ENCODE results near the gene NSUN2. TPM values are rescaled to one million over a fixed set of nuclear protein-coding genes. Genes with fewer than 3 reads are reported as not detected.

The NSUN2 gene
- total and polyA plus RNA-seq, 2 experiments from 2014 or later: 65.4 to 112 TPM

DNA sequence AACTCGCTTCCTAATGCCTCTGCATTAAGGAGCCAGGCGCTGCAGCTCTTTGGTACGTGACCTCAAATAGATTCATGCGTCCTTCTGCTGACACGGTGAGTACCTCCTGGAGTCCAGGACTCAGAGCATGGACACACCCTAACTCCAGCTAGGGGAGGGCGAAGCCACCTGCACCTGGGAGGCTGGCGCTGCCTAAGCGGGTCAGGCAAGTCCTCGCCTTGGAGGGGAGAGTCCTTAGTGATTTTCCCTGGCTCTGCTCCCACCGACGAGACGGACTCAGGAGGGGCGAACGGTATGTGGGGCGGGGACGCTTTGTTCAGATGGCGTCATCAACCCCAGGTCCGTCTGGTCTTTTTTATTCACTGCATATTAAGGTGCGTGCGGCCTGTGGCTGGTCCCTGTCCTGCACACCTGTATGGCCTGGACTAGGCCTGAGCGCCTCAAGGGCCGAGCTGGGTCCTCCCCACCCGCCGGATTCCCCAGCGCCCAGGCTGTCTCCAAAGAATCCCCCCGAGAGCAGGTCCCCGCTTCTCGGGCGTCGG is 50.3 kb downstream of the NSUN2 start:
- peaks cover 6% of the 10 kb centered on the region; the same call in 1 of the 2 replicates for H3K4me1 ChIP-seq (ENCODE audit: insufficient read depth)
- no peaks in the 10 kb centered on the region for H3K36me3 Mint-ChIP-seq (ENCODE audit: low read depth)
- no peaks in the 10 kb centered on the region for H3K9me2 ChIP-seq (ENCODE audit: insufficient read depth)
- H3K27me3 ChIP-seq (ENCODE audit: insufficient read depth): peaks cover 28% of the 10 kb centered on the region
- no peak overlapping the region for H3K27ac Mint-ChIP-seq
- no peaks in the 10 kb centered on the region for H3K79me2 ChIP-seq (replicated peaks; ENCODE audit: insufficient read depth)
- peak overlapping the region; percentile 94 for H2AFZ ChIP-seq
- peaks cover 8% of the 10 kb centered on the region for H3K4me1 Mint-ChIP-seq
- no peaks in the 10 kb centered on the region for H3F3A ChIP-seq (replicated peaks; ENCODE audit: low read depth)
- peaks cover 23% of the 10 kb centered on the region for H3K27me3 Mint-ChIP-seq (ENCODE audit: insufficient read depth, low read depth, poor library complexity)
- no peaks in the 10 kb centered on the region for H3K36me3 ChIP-seq (ENCODE audit: insufficient read depth)
- H3K4me2 ChIP-seq: peak overlapping the region; percentile 84
- DNase-seq (ENCODE audit: low spot score): no peak
- no peaks in the 10 kb centered on the region for H4K20me1 ChIP-seq (replicated peaks; ENCODE audit: insufficient read depth)
- TF ChIP-seq JUNB (IDR thresholded peaks at IDR 0.05; ENCODE audit: unreplicated experiment) (no peak), POLR2AphosphoS5 (IDR thresholded peaks at IDR 0.05; ENCODE audit: low read depth) (no peak), EZH2phosphoT487 (IDR thresholded peaks at IDR 0.05; ENCODE audit: unreplicated experiment) (no peak), STAT1 (IDR thresholded peaks at IDR 0.05; ENCODE audit: unreplicated experiment) (no peak), NANOG (IDR thresholded peaks at IDR 0.05; ENCODE audit: borderline replicate concordance) (no peak), CREB1 (CRISPR knock-in tag; IDR thresholded peaks at IDR 0.05; ENCODE audit: low read depth) (no peak), ZNF114 (CRISPR knock-in tag; IDR thresholded peaks at IDR 0.05) (no peak), ZNF331 (CRISPR knock-in tag; IDR thresholded peaks at IDR 0.05; ENCODE audit: low read depth) (no peak), EZH2 (IDR thresholded peaks at IDR 0.05; ENCODE audit: low read depth, unreplicated experiment) (no peak)
- TF ChIP-seq, protein P1, sequence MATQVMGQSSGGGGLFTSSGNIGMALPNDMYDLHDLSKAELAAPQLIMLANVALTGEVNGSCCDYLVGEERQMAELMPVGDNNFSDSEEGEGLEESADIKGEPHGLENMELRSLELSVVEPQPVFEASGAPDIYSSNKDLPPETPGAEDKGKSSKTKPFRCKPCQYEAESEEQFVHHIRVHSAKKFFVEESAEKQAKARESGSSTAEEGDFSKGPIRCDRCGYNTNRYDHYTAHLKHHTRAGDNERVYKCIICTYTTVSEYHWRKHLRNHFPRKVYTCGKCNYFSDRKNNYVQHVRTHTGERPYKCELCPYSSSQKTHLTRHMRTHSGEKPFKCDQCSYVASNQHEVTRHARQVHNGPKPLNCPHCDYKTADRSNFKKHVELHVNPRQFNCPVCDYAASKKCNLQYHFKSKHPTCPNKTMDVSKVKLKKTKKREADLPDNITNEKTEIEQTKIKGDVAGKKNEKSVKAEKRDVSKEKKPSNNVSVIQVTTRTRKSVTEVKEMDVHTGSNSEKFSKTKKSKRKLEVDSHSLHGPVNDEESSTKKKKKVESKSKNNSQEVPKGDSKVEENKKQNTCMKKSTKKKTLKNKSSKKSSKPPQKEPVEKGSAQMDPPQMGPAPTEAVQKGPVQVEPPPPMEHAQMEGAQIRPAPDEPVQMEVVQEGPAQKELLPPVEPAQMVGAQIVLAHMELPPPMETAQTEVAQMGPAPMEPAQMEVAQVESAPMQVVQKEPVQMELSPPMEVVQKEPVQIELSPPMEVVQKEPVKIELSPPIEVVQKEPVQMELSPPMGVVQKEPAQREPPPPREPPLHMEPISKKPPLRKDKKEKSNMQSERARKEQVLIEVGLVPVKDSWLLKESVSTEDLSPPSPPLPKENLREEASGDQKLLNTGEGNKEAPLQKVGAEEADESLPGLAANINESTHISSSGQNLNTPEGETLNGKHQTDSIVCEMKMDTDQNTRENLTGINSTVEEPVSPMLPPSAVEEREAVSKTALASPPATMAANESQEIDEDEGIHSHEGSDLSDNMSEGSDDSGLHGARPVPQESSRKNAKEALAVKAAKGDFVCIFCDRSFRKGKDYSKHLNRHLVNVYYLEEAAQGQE (IDR thresholded peaks at IDR 0.05; ENCODE audit: unreplicated experiment): no peak
- TF ChIP-seq, protein P2, sequence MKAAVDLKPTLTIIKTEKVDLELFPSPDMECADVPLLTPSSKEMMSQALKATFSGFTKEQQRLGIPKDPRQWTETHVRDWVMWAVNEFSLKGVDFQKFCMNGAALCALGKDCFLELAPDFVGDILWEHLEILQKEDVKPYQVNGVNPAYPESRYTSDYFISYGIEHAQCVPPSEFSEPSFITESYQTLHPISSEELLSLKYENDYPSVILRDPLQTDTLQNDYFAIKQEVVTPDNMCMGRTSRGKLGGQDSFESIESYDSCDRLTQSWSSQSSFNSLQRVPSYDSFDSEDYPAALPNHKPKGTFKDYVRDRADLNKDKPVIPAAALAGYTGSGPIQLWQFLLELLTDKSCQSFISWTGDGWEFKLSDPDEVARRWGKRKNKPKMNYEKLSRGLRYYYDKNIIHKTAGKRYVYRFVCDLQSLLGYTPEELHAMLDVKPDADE (IDR thresholded peaks at IDR 0.05): no peak
- TF ChIP-seq, protein P3, sequence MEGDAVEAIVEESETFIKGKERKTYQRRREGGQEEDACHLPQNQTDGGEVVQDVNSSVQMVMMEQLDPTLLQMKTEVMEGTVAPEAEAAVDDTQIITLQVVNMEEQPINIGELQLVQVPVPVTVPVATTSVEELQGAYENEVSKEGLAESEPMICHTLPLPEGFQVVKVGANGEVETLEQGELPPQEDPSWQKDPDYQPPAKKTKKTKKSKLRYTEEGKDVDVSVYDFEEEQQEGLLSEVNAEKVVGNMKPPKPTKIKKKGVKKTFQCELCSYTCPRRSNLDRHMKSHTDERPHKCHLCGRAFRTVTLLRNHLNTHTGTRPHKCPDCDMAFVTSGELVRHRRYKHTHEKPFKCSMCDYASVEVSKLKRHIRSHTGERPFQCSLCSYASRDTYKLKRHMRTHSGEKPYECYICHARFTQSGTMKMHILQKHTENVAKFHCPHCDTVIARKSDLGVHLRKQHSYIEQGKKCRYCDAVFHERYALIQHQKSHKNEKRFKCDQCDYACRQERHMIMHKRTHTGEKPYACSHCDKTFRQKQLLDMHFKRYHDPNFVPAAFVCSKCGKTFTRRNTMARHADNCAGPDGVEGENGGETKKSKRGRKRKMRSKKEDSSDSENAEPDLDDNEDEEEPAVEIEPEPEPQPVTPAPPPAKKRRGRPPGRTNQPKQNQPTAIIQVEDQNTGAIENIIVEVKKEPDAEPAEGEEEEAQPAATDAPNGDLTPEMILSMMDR (conservative IDR thresholded peaks at IDR 0.05; ENCODE audit: low read depth in 2 of 2): no peak
- TF ChIP-seq, protein P4, sequence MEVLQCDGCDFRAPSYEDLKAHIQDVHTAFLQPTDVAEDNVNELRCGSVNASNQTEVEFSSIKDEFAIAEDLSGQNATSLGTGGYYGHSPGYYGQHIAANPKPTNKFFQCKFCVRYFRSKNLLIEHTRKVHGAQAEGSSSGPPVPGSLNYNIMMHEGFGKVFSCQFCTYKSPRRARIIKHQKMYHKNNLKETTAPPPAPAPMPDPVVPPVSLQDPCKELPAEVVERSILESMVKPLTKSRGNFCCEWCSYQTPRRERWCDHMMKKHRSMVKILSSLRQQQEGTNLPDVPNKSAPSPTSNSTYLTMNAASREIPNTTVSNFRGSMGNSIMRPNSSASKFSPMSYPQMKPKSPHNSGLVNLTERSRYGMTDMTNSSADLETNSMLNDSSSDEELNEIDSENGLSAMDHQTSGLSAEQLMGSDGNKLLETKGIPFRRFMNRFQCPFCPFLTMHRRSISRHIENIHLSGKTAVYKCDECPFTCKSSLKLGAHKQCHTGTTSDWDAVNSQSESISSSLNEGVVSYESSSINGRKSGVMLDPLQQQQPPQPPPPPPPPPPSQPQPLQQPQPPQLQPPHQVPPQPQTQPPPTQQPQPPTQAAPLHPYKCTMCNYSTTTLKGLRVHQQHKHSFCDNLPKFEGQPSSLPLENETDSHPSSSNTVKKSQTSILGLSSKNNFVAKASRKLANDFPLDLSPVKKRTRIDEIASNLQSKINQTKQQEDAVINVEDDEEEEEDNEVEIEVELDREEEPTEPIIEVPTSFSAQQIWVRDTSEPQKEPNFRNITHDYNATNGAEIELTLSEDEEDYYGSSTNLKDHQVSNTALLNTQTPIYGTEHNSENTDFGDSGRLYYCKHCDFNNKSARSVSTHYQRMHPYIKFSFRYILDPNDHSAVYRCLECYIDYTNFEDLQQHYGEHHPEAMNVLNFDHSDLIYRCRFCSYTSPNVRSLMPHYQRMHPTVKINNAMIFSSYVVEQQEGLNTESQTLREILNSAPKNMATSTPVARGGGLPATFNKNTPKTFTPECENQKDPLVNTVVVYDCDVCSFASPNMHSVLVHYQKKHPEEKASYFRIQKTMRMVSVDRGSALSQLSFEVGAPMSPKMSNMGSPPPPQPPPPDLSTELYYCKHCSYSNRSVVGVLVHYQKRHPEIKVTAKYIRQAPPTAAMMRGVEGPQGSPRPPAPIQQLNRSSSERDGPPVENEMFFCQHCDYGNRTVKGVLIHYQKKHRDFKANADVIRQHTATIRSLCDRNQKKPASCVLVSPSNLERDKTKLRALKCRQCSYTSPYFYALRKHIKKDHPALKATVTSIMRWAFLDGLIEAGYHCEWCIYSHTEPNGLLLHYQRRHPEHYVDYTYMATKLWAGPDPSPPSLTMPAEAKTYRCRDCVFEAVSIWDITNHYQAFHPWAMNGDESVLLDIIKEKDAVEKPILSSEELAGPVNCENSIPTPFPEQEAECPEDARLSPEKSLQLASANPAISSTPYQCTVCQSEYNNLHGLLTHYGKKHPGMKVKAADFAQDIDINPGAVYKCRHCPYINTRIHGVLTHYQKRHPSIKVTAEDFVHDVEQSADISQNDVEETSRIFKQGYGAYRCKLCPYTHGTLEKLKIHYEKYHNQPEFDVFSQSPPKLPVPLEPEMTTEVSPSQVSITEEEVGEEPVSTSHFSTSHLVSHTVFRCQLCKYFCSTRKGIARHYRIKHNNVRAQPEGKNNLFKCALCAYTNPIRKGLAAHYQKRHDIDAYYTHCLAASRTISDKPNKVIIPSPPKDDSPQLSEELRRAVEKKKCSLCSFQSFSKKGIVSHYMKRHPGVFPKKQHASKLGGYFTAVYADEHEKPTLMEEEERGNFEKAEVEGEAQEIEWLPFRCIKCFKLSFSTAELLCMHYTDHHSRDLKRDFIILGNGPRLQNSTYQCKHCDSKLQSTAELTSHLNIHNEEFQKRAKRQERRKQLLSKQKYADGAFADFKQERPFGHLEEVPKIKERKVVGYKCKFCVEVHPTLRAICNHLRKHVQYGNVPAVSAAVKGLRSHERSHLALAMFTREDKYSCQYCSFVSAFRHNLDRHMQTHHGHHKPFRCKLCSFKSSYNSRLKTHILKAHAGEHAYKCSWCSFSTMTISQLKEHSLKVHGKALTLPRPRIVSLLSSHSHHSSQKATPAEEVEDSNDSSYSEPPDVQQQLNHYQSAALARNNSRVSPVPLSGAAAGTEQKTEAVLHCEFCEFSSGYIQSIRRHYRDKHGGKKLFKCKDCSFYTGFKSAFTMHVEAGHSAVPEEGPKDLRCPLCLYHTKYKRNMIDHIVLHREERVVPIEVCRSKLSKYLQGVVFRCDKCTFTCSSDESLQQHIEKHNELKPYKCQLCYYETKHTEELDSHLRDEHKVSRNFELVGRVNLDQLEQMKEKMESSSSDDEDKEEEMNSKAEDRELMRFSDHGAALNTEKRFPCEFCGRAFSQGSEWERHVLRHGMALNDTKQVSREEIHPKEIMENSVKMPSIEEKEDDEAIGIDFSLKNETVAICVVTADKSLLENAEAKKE (CRISPR knock-in tag; IDR thresholded peaks at IDR 0.05): no peak
- H3K4me3 Mint-ChIP-seq: peak overlapping the region; percentile 53
- H3K27ac ChIP-seq (ENCODE audit: low read depth): no peak overlapping the region
- ATAC-seq: peak; percentile 60
- peaks cover 10% of the 10 kb centered on the region for H3K9me3 Mint-ChIP-seq
- H3K4me3 ChIP-seq: peak overlapping the region; percentile 67
